HepG2 (cell line): ENCODE measurements around the gene GNAS. TPM values are rescaled to one million over a fixed set of nuclear protein-coding genes. Genes with fewer than 3 reads are reported as not detected.

ENCODE experiments used
- ELF3 ChIP-seq: IDR thresholded peaks from 2 replicates; pipeline ENCODE4 v1.6.1; 2016; ENCODE audit warnings: missing genetic modification reagents, missing compliant biosample characterization
- HMG20A ChIP-seq: IDR thresholded peaks from 2 replicates; pipeline ENCODE4 v1.6.1; 2016; ENCODE audit warnings: borderline replicate concordance
- HMGA1 ChIP-seq: sonication (generic); formaldehyde crosslinking; conservative IDR thresholded peaks from 2 replicates; pipeline ENCODE4 v1.4.0; 2020; ENCODE audit warnings: missing genetic modification reagents
- SP5 ChIP-seq: IDR thresholded peaks from 2 replicates; pipeline ENCODE4 v1.6.1; 2016; ENCODE audit warnings: low read depth, borderline replicate concordance
- ZNF484 ChIP-seq: sonication (generic); formaldehyde crosslinking; IDR thresholded peaks from 2 replicates; pipeline ENCODE4 v1.5.1; 2020; ENCODE audit warnings: mild to moderate bottlenecking, low read depth, missing genetic modification reagents, borderline replicate concordance
- polyA plus RNA-seq, 8 experiments: library from polyadenylated mRNA; depleted of rRNA in 3 of 8; stranded (reverse) in 7 of 8; unstranded in 1 of 8; fragments of >200 nt; fragmentation: Illumina TruSeq in 4 of 8; extraction: Trizol in 4 of 8; gene quantifications; 2 replicates each; pipeline versions ENCODE4 v1.2.1 to v1.2.3, GENCODE V29; 2011 to 2016; ENCODE audit warnings: low read depth in 4 of 8, missing spikeins in 1 of 8, mixed read lengths in 1 of 8; ENCODE audit not compliant: insufficient read depth in 1 of 8
- total RNA-seq, 5 experiments: library from RNA; depleted of rRNA; stranded (reverse); fragments of >200 nt; fragmentation: Illumina TruSeq; extraction: Trizol; gene quantifications; 2 replicates each; pipeline ENCODE4 v1.2.3, GENCODE V29; 2016; ENCODE audit warnings: low read depth in 1 of 5
- TF ChIP-seq, protein P1 (sequence below): IDR thresholded peaks from 2 replicates; pipeline ENCODE4 v1.6.1; 2018; ENCODE audit warnings: missing genetic modification reagents
- TF ChIP-seq, protein P2 (sequence below): sonication (generic); formaldehyde crosslinking; IDR thresholded peaks from 2 replicates; pipeline ENCODE4 v1.5.0; 2020; ENCODE audit warnings: missing genetic modification reagents, mild to moderate bottlenecking, borderline replicate concordance
- TF ChIP-seq, protein P3 (sequence below): sonication (generic); formaldehyde crosslinking; conservative IDR thresholded peaks from 2 replicates; pipeline ENCODE4 v1.4.0; 2020; ENCODE audit warnings: mild to moderate bottlenecking, missing genetic modification reagents, moderate library complexity
- TF ChIP-seq, protein P4 (sequence below): sonication (generic); formaldehyde crosslinking; IDR thresholded peaks from 2 replicates; pipeline ENCODE4 v1.8.0; 2022; ENCODE audit warnings: mild to moderate bottlenecking, missing genetic modification reagents; ENCODE audit not compliant: insufficient replicate concordance
- TF ChIP-seq, protein P5 (sequence below): IDR thresholded peaks from 2 replicates; pipeline ENCODE4 v1.6.1; 2012; ENCODE audit warnings: inconsistent platforms

Gene GNAS
- total and polyA plus RNA-seq, 2 of the 13 experiments (the other 11 are each of a cell fraction or from before 2014, with no cell fraction given): 407 to 1,008 TPM

DNA sequence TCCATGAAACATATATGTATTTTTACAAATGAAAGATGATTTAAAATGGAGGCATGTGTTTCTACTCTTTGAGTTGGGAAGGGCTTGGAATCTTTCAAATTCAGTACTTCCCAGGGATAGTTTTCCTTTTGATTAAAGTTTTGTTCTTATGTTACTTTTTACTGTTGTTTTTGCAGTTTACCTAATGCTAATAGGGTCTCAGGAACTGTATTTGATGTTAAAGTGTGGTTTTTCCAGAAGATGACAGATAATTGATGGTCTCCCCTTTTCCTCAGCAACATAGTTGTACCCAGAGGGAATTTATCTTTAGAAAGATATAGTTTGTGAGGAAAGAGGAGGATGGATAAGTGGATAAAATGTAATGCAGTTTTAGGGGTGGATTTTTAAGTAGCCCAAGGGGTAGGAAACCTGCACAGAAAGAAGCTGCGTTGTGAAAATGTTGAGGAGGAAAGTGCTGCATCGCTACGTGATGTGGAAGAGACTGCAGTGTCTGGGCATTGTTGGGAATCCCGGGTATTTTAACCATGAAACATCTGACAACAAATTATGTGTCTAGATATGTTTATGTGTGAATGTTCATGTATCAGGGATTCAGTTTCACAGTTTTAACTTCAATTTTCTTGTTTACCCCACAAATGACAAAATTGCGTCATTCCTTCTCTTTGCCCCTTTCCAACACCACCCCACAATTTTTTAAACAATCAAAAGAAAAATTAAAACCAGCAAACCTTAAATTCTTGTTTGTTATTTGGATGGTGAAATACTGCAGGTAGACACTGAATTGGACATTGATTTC is 42.3 kb downstream of the GNAS start (continued):
- TF ChIP-seq SP5 (CRISPR knock-in tag) (no peak), HMG20A (CRISPR knock-in tag) (no peak), HMGA1 (no peak), ELF3 (no peak), ZNF484 (CRISPR knock-in tag) (no peak)
- TF ChIP-seq, protein P1, sequence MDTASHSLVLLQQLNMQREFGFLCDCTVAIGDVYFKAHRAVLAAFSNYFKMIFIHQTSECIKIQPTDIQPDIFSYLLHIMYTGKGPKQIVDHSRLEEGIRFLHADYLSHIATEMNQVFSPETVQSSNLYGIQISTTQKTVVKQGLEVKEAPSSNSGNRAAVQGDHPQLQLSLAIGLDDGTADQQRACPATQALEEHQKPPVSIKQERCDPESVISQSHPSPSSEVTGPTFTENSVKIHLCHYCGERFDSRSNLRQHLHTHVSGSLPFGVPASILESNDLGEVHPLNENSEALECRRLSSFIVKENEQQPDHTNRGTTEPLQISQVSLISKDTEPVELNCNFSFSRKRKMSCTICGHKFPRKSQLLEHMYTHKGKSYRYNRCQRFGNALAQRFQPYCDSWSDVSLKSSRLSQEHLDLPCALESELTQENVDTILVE (CRISPR knock-in tag): no peak
- TF ChIP-seq, protein P2, sequence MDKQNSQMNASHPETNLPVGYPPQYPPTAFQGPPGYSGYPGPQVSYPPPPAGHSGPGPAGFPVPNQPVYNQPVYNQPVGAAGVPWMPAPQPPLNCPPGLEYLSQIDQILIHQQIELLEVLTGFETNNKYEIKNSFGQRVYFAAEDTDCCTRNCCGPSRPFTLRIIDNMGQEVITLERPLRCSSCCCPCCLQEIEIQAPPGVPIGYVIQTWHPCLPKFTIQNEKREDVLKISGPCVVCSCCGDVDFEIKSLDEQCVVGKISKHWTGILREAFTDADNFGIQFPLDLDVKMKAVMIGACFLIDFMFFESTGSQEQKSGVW (CRISPR knock-in tag): no peak
- TF ChIP-seq, protein P3, sequence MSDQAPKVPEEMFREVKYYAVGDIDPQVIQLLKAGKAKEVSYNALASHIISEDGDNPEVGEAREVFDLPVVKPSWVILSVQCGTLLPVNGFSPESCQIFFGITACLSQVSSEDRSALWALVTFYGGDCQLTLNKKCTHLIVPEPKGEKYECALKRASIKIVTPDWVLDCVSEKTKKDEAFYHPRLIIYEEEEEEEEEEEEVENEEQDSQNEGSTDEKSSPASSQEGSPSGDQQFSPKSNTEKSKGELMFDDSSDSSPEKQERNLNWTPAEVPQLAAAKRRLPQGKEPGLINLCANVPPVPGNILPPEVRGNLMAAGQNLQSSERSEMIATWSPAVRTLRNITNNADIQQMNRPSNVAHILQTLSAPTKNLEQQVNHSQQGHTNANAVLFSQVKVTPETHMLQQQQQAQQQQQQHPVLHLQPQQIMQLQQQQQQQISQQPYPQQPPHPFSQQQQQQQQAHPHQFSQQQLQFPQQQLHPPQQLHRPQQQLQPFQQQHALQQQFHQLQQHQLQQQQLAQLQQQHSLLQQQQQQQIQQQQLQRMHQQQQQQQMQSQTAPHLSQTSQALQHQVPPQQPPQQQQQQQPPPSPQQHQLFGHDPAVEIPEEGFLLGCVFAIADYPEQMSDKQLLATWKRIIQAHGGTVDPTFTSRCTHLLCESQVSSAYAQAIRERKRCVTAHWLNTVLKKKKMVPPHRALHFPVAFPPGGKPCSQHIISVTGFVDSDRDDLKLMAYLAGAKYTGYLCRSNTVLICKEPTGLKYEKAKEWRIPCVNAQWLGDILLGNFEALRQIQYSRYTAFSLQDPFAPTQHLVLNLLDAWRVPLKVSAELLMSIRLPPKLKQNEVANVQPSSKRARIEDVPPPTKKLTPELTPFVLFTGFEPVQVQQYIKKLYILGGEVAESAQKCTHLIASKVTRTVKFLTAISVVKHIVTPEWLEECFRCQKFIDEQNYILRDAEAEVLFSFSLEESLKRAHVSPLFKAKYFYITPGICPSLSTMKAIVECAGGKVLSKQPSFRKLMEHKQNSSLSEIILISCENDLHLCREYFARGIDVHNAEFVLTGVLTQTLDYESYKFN: no peak
- TF ChIP-seq, protein P4, sequence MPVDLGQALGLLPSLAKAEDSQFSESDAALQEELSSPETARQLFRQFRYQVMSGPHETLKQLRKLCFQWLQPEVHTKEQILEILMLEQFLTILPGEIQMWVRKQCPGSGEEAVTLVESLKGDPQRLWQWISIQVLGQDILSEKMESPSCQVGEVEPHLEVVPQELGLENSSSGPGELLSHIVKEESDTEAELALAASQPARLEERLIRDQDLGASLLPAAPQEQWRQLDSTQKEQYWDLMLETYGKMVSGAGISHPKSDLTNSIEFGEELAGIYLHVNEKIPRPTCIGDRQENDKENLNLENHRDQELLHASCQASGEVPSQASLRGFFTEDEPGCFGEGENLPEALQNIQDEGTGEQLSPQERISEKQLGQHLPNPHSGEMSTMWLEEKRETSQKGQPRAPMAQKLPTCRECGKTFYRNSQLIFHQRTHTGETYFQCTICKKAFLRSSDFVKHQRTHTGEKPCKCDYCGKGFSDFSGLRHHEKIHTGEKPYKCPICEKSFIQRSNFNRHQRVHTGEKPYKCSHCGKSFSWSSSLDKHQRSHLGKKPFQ: no peak
- TF ChIP-seq, protein P5, sequence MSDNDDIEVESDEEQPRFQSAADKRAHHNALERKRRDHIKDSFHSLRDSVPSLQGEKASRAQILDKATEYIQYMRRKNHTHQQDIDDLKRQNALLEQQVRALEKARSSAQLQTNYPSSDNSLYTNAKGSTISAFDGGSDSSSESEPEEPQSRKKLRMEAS: no peak
